Retinal pigment epithelial cell (primary cell): ENCODE results near the gene C2orf81.

Experiments
- DNase-seq: peaks from one replicate; pipeline ENCODE4 v3.0.0-alpha.2; 2010; ENCODE audit warnings: low read depth
- H3K4me3 ChIP-seq: 2 replicates; pipeline ENCODE4 v1.5.1; 2011; ENCODE audit warnings: mild to moderate bottlenecking, low read length, control low read depth, moderate library complexity
- CTCF ChIP-seq: conservative IDR thresholded peaks from 2 replicates; pipeline ENCODE4 v1.5.1; 2011; ENCODE audit warnings: low read depth, low read length, control low read depth, inconsistent platforms

C2orf81 gene

GRCh38 chr2:74430502-74430901 lies 9.1 kb upstream of the C2orf81 start:
- no peak for DNase-seq
- no peak overlapping the region for H3K4me3 ChIP-seq
- no peak for TF ChIP-seq CTCF

GRCh38 chr2:74429487-74430451 lies 8.3 kb upstream of the C2orf81 start:
- TF ChIP-seq CTCF = no peak
- no peak for DNase-seq

GRCh38 chr2:74428675-74429074 lies 7.3 kb upstream of the C2orf81 start:
- no peak overlapping the region for H3K4me3 ChIP-seq
- no peak for DNase-seq
- no peak for TF ChIP-seq CTCF

More at GRCh38 chr2:74429487-74430451, 8.3 kb upstream of the C2orf81 start:
- H3K4me3 ChIP-seq = no peak overlapping the region

DNA sequence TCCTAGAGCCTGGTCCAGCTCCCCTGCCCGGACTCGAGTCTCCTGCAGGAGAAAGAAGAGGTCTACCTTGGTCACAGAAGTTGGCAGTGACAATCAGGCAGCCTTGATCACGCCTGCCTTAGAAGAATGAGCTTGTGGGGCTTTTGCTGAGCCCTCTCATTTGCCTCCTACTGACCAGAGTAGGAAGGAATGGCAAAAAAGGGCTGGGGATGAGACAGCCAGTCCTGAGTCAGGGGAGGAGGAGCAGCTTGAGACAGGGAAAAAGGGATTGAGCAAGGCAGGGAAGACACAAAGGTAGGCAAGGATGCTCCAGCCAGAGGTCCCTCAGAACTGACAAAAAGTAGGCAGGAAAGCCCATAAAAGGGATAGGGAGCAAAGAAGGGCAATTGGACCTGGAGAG lies 6.1 kb upstream of the C2orf81 start:
- no peak for TF ChIP-seq CTCF
- no peak overlapping the region for H3K4me3 ChIP-seq
- DNase-seq = no peak

- H3K4me3 ChIP-seq = no peak overlapping the region
- no peak for TF ChIP-seq CTCF
- no peak for DNase-seq
Observed at GRCh38 chr2:74426181-74426758, 4.9 kb upstream of the C2orf81 start.

DNA sequence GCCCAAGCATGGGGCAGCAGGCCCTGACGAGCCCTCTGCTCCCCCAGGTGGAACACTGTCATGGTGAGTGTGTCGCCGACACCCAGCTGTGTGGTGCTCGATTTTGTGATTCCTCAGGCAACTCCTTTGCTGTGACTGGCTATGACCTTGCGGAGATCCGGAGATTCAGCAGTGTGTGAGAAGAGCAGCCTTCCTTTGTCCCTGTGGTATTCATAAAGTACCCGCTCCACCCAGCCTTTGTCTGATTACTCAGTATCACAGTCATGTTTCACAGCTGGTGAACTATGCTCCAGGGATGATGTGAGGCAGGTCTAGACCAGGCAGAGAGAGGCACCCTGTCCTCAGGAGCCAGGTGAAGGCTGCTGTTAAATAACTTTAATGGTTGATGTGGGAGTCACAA lies 4.1 kb upstream of the C2orf81 start:
- no peak for TF ChIP-seq CTCF
- no peak overlapping the region for H3K4me3 ChIP-seq

More for the DNA sequence above, 4.1 kb upstream of the C2orf81 start:
- no peak for DNase-seq
